Gastrocnemius medialis (tissue), 4 donors: Measurements from ENCODE around the gene KYNU. TPM values are rescaled to one million over a fixed set of nuclear protein-coding genes. Genes with fewer than 3 reads are reported as not detected.

ENCODE experiments used
- ATAC-seq, 2 donors: fragments of 150-250 bp; one replicate each; pipeline ENCODE4 v1.9.1; 2016
- DNase-seq, 2 donors: peaks; one replicate each; pipeline ENCODE4 v3.0.0-alpha.2; 2019
- H3K27ac ChIP-seq, 4 donors: fragments of 200-600 bp; sonication (generic); 1 replicate in 1 of 4; 2 replicates in 3 of 4; pipeline ENCODE4 v1.5.1; 2016 to 2018; ENCODE audit warnings: mild to moderate bottlenecking in 2 of 4, moderate library complexity in 1 of 4
- H3K27me3 ChIP-seq, 3 donors: fragments of 200-600 bp; sonication (generic) in 2 of 3; 1 replicate in 1 of 3; 2 replicates in 2 of 3; pipeline versions ENCODE4 v1.5.1 to v1.6.0; 2016 to 2019; ENCODE audit warnings: mild to moderate bottlenecking in 1 of 3, moderate library complexity in 1 of 3
- H3K36me3 ChIP-seq, 2 donors: fragments of 200-600 bp; sonication (generic) in 1 of 2; one replicate each; pipeline ENCODE4 v1.5.1; 2017 to 2018
- H3K4me1 ChIP-seq, 2 donors: fragments of 200-600 bp; sonication (generic) in 1 of 2; one replicate each; pipeline ENCODE4 v1.5.1; 2016 to 2017; ENCODE audit warnings: mild to moderate bottlenecking in 2 of 2
- H3K4me3 ChIP-seq, 4 donors: fragments of 200-600 bp; sonication (generic) in 3 of 4; 1 replicate in 1 of 4; 2 replicates in 3 of 4; pipeline ENCODE4 v1.5.1; 2016 to 2019; ENCODE audit warnings: mild to moderate bottlenecking in 2 of 4
- H3K9me3 ChIP-seq, 3 donors: fragments of 200-600 bp; sonication (generic) in 2 of 3; 1 replicate in 1 of 3; 2 replicates in 2 of 3; pipeline ENCODE4 v1.5.1; 2016 to 2019
- CTCF ChIP-seq, 5 experiments: fragments of 450-650 bp in 3 of 5; fragments of 200-600 bp in 2 of 5; sonication (generic) in 2 of 5; IDR thresholded peaks in 4 of 5; conservative IDR thresholded peaks in 1 of 5; 1 replicate in 4 of 5; 2 replicates in 1 of 5; pipeline ENCODE4 v1.5.1; 2016 to 2019; ENCODE audit warnings: antibody characterized with exemption in 5 of 5, mild to moderate bottlenecking in 3 of 5, moderate library complexity in 3 of 5
- POLR2A ChIP-seq, 2 donors: fragments of 450-650 bp; IDR thresholded peaks; one replicate each; pipeline ENCODE4 v1.6.1; 2017; ENCODE audit warnings: antibody characterized with exemption in 2 of 2, mild to moderate bottlenecking in 2 of 2, moderate library complexity in 2 of 2
- in situ Hi-C, 4 donors: fragments of 200-750 bp; cut with MboI; loops; one replicate each; pipeline versions ENCODE4 v1.15.0 to v1.8.0; 2017; ENCODE audit warnings: low sequenced_read_pairs in 4 of 4
- intact Hi-C: fragments of 100-400 bp; cut with DNase I; formaldehyde crosslinking; loops from one replicate; pipeline ENCODE4 v1.15.1; 2023; ENCODE audit warnings: low total_unique reads
- total RNA-seq, 4 donors: library from RNA; depleted of rRNA; stranded (reverse); fragments of >200 nt; gene quantifications; one replicate each; pipeline versions ENCODE4 v1.1.0 to v1.2.3, GENCODE V29; 2016

KYNU gene
- total RNA-seq, 4 donors from 2014 or later, result 0.46 to 2.0 (median 0.61) TPM; not detected in 1

GRCh38 chr2:142873831-142874287, 3.6 kb upstream of the KYNU start:
- no peak overlapping the region for H3K4me3 ChIP-seq
- no peaks in the 10 kb centered on the region for H3K9me3 ChIP-seq
- H3K27me3 ChIP-seq, result no peaks in the 10 kb centered on the region
- H3K36me3 ChIP-seq, result no peaks in the 10 kb centered on the region
- no peak for DNase-seq
- intact Hi-C loops, result no loop called here
- ATAC-seq, result no peak
- TF ChIP-seq POLR2A (IDR thresholded peaks at IDR 0.05) (no peak), CTCF (IDR thresholded peaks at IDR 0.05 in 4 of 5, conservative IDR thresholded peaks at IDR 0.05 in 1 of 5) (no peak)
- no peak overlapping the region for H3K27ac ChIP-seq
- H3K4me1 ChIP-seq, result no peaks in the 10 kb centered on the region
- in situ Hi-C loops, result no loop called here

DNA sequence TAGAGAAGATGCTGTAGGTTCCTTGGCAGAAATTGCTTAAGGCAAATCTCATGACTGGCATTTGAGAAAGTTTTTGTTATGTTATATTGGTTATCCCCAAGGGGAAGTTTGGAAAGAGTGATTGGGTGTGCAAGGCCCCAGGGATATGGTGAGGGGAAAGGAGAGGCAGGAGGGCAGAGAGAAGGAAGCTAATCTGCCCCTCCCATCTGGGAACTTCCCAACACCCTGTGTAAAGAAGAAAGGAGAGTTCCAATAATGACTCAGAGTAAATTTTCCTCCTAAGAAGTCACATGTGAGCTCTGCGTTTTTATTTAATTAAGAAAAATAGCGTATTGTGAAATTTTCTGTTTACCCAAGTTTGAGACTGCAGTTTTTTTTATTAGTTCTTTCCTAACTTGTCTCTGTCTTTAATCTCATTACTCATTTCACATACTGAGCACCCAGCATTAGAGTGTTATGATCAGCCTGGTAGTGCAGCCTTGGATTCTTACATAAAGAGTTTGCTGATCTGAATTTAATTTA, 3.1 kb upstream of the KYNU start:
- no peak for TF ChIP-seq POLR2A (IDR thresholded peaks at IDR 0.05)
- DNase-seq, result peak; percentile 13 to 26
- in situ Hi-C loops, result no loop called here

GRCh38 chr2:142875010-142875409, 2.5 kb upstream of the KYNU start:
- no peaks in the 10 kb centered on the region for H3K4me1 ChIP-seq
- no peak overlapping the region for H3K27ac ChIP-seq
- TF ChIP-seq CTCF (IDR thresholded peaks at IDR 0.05 in 4 of 5, conservative IDR thresholded peaks at IDR 0.05 in 1 of 5), result no peak
- TF ChIP-seq POLR2A (IDR thresholded peaks at IDR 0.05), result no peak
- intact Hi-C loops, result no loop called here
- no peaks in the 10 kb centered on the region for H3K9me3 ChIP-seq
- H3K27me3 ChIP-seq, result no peaks in the 10 kb centered on the region
- DNase-seq (no peak), ATAC-seq (no peak)
- in situ Hi-C loops, result no loop called here
- no peak overlapping the region for H3K4me3 ChIP-seq
- no peaks in the 10 kb centered on the region for H3K36me3 ChIP-seq

More for the DNA sequence above, 3.1 kb upstream of the KYNU start:
- intact Hi-C loops, result no loop called here
- peak in 1 of 2 donors; percentile 52 for ATAC-seq
- Histone ChIP-seq H3K9me3 (no peaks in the 10 kb centered on the region), H3K4me1 (no peaks in the 10 kb centered on the region), H3K27ac (no peak overlapping the region), H3K36me3 (no peaks in the 10 kb centered on the region), H3K4me3 (no peak overlapping the region), H3K27me3 (no peaks in the 10 kb centered on the region)

- ATAC-seq (no peak), DNase-seq (no peak)
- Histone ChIP-seq H3K27ac (no peak overlapping the region), H3K4me3 (no peak overlapping the region), H3K9me3 (no peaks in the 10 kb centered on the region), H3K36me3 (no peaks in the 10 kb centered on the region), H3K4me1 (no peaks in the 10 kb centered on the region), H3K27me3 (no peaks in the 10 kb centered on the region)
- in situ Hi-C loops (no loop called here), intact Hi-C loops (no loop called here)
- no peak for TF ChIP-seq POLR2A (IDR thresholded peaks at IDR 0.05)
Observed at GRCh38 chr2:142875652-142876051, 1.8 kb upstream of the KYNU start.

DNA sequence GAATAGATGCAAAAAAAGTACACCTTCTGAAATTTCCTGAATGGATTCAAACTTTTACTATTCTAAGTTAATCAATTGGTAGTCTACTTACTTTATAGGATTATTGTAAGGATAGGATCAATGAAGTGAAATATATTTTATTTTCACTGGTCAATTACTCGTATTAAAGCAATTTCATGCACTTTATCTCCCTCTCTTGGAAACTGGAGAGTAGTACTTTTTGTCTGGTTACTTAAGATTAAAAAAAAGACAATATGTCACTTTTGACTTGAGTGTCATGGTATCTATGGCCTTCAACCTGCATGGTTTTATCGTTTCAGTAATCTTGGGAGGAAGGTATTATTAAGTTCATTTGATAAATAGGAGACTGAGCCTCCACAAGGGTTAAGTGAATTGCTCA, 1.0 kb upstream of the KYNU start:
- Histone ChIP-seq H3K27me3 (no peaks in the 10 kb centered on the region), H3K4me1 (no peaks in the 10 kb centered on the region), H3K9me3 (no peaks in the 10 kb centered on the region), H3K36me3 (no peaks in the 10 kb centered on the region), H3K27ac (no peak overlapping the region), H3K4me3 (no peak overlapping the region)
- DNase-seq (no peak), ATAC-seq (no peak)
- intact Hi-C loops, result no loop called here
- TF ChIP-seq CTCF (IDR thresholded peaks at IDR 0.05 in 4 of 5, conservative IDR thresholded peaks at IDR 0.05 in 1 of 5) (no peak), POLR2A (IDR thresholded peaks at IDR 0.05) (no peak)
- in situ Hi-C loops, result no loop called here
